Uterus (tissue), 4 donors: ENCODE measurements around the gene PLEKHB2. TPM values are rescaled to one million over a fixed set of nuclear protein-coding genes. Genes with fewer than 3 reads are reported as not detected.
"Not testable (repeated sequence)": the region's sequence is repeated elsewhere in the genome, so short reads cannot be mapped to it uniquely, and the experiment has no call there.

Source experiments
- DNase-seq, 2 donors: peaks; one replicate each; pipeline ENCODE4 v3.0.0-alpha.2; 2019 to 2020
- H3K27ac ChIP-seq, 2 donors: fragments of 200-600 bp; sonication (generic); 1 replicate in 1 of 2; 2 replicates in 1 of 2; pipeline ENCODE4 v1.5.1; 2016 to 2018
- H3K27me3 ChIP-seq, 2 donors: fragments of 200-600 bp; sonication (generic); one replicate each; pipeline ENCODE4 v1.5.1; 2018 to 2019; ENCODE audit warnings: control low read depth in 1 of 2
- H3K36me3 ChIP-seq, 2 donors: fragments of 200-600 bp; sonication (generic); one replicate each; pipeline ENCODE4 v1.5.1; 2019; ENCODE audit warnings: control low read depth in 1 of 2
- H3K4me1 ChIP-seq, 2 donors: fragments of 200-600 bp; sonication (generic); one replicate each; pipeline ENCODE4 v1.5.1; 2018 to 2019; ENCODE audit warnings: control low read depth in 1 of 2
- H3K4me3 ChIP-seq, 2 donors: fragments of 200-600 bp; sonication (generic); 1 replicate in 1 of 2; 2 replicates in 1 of 2; pipeline ENCODE4 v1.5.1; 2018 to 2019; ENCODE audit warnings: mild to moderate bottlenecking in 1 of 2
- H3K9me3 ChIP-seq, 2 donors: fragments of 200-600 bp; sonication (generic); one replicate each; pipeline ENCODE4 v1.5.1; 2019; ENCODE audit warnings: control low read depth in 1 of 2
- POLR2A ChIP-seq, 2 donors: fragments of 450-650 bp; IDR thresholded peaks; one replicate each; pipeline ENCODE4 v1.6.1; 2016; ENCODE audit warnings: antibody characterized with exemption in 2 of 2, mild to moderate bottlenecking in 1 of 2, moderate library complexity in 1 of 2
- intact Hi-C: fragments of 100-400 bp; cut with DNase I; formaldehyde crosslinking; loops from one replicate; pipeline ENCODE4 v1.15.1; 2023; ENCODE audit warnings: low total_unique reads
- total RNA-seq, 4 donors: library from RNA; depleted of rRNA in 3 of 4; stranded (reverse); fragments of >200 nt in 3 of 4; gene quantifications; one replicate each; pipeline versions ENCODE4 v1.1.0 to v1.2.4, GENCODE V29; 2014 to 2023
- TF ChIP-seq, protein P1 (sequence below), 4 experiments: fragments of 200-600 bp in 2 of 4; fragments of 450-650 bp in 2 of 4; sonication (generic) in 2 of 4; IDR thresholded peaks; one replicate each; pipeline ENCODE4 v1.5.1; 2016 to 2019; ENCODE audit warnings: antibody characterized with exemption in 4 of 4, mild to moderate bottlenecking in 2 of 4, moderate library complexity in 1 of 4
- donor health status: DM: yes; HTN: yes; CAD: no.

PLEKHB2 gene
- total RNA-seq, 4 donors from 2014 or later, result 11.8 to 58.9 (median 17.9) TPM

DNA sequence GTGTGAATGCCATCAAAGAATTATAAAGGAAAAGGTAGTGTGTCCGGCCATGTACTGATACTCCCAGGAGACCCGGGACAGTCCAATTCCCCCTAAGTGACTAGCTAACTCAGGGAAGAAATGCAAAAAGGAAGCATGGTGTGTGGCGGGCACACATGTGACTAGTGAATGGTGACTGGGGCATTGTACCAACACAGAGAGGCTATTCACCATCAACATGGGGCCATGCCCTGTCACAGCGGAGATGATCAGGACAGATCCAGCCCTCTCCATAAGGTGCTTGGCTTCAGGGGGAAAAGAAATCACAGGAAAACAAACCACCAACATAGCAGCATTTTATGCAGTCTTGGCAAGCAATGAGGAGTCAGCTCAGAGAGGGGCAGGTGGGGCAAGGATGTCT is 46.2 kb upstream of the PLEKHB2 start:
- Histone ChIP-seq H3K36me3 (no peaks in the 10 kb centered on the region), H3K9me3 (no peaks in the 10 kb centered on the region)

GRCh38 chr2:131063501-131064283 is 41.4 kb upstream of the PLEKHB2 start:
- TF ChIP-seq, protein P1, sequence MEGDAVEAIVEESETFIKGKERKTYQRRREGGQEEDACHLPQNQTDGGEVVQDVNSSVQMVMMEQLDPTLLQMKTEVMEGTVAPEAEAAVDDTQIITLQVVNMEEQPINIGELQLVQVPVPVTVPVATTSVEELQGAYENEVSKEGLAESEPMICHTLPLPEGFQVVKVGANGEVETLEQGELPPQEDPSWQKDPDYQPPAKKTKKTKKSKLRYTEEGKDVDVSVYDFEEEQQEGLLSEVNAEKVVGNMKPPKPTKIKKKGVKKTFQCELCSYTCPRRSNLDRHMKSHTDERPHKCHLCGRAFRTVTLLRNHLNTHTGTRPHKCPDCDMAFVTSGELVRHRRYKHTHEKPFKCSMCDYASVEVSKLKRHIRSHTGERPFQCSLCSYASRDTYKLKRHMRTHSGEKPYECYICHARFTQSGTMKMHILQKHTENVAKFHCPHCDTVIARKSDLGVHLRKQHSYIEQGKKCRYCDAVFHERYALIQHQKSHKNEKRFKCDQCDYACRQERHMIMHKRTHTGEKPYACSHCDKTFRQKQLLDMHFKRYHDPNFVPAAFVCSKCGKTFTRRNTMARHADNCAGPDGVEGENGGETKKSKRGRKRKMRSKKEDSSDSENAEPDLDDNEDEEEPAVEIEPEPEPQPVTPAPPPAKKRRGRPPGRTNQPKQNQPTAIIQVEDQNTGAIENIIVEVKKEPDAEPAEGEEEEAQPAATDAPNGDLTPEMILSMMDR (IDR thresholded peaks at IDR 0.05), result no peak
- TF ChIP-seq POLR2A (IDR thresholded peaks at IDR 0.05), result no peak
- H3K4me3 ChIP-seq, result no peak overlapping the region
- intact Hi-C loops, result no loop called here
- H3K27ac ChIP-seq, result no peak overlapping the region
- H3K4me1 ChIP-seq, result peaks cover 0 to 3% of the 10 kb centered on the region in 2 donors
- H3K27me3 ChIP-seq, result no peaks in the 10 kb centered on the region
- H3K9me3 ChIP-seq, result no peaks in the 10 kb centered on the region
- no peaks in the 10 kb centered on the region for H3K36me3 ChIP-seq
- no peak for DNase-seq

More for the DNA sequence above, 46.2 kb upstream of the PLEKHB2 start:
- Histone ChIP-seq H3K4me3 (no peak overlapping the region), H3K27ac (no peak overlapping the region), H3K27me3 (no peaks in the 10 kb centered on the region), H3K4me1 (peaks cover 0 to 4% of the 10 kb centered on the region in 2 donors)
- no peak for TF ChIP-seq POLR2A (IDR thresholded peaks at IDR 0.05)
- TF ChIP-seq, protein P1 (IDR thresholded peaks at IDR 0.05), result no peak
- intact Hi-C loops, result no loop called here
- no peak for DNase-seq

GRCh38 chr2:131064589-131065512 is 40.3 kb upstream of the PLEKHB2 start:
- H3K27ac ChIP-seq, result no peak overlapping the region
- H3K4me1 ChIP-seq, result peaks cover 0 to 3% of the 10 kb centered on the region in 2 donors
- no peak overlapping the region for H3K4me3 ChIP-seq
- H3K9me3 ChIP-seq, result no peaks in the 10 kb centered on the region
- intact Hi-C loops, result no loop called here
- TF ChIP-seq POLR2A (IDR thresholded peaks at IDR 0.05), result no peak
- no peaks in the 10 kb centered on the region for H3K36me3 ChIP-seq
- no peaks in the 10 kb centered on the region for H3K27me3 ChIP-seq
- no peak for DNase-seq

GRCh38 chr2:131067465-131068125 is 37.5 kb upstream of the PLEKHB2 start:
- H3K4me1 ChIP-seq, result peaks cover 0 to 3% of the 10 kb centered on the region in 2 donors
- H3K9me3 ChIP-seq, result no peaks in the 10 kb centered on the region
- no peak overlapping the region for H3K27ac ChIP-seq
- H3K4me3 ChIP-seq, result no peak overlapping the region
- H3K27me3 ChIP-seq, result no peaks in the 10 kb centered on the region
- intact Hi-C loops, result no loop called here
- DNase-seq, result no peak
- no peaks in the 10 kb centered on the region for H3K36me3 ChIP-seq
- TF ChIP-seq, protein P1 (IDR thresholded peaks at IDR 0.05), result no peak
- no peak for TF ChIP-seq POLR2A (IDR thresholded peaks at IDR 0.05)

DNA sequence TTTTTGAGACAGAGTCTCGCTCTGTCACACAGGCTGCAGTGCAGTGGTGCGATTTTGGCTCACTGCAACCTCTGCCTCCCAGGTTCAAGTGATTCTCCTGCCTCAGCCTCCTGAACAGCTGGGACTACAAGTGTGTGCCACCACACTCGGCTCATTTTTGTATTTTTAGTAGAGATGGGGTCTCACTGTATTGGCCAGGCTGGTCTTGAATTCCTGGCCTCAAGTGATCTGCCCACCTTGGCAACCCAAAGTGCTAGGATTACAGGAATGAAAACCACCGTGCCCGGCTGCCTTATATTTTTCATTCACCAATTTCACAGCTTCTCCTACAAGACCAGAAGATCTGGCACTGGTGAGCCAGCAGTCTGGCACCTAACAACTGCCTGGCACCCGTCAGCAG is 37.0 kb upstream of the PLEKHB2 start:
- not testable (repeated sequence) for H3K36me3 ChIP-seq, H3K9me3 ChIP-seq, DNase-seq

GRCh38 chr2:131075578-131075977 is 29.6 kb upstream of the PLEKHB2 start:
- H3K4me1 ChIP-seq, DNase-seq, H3K27me3 ChIP-seq, H3K9me3 ChIP-seq, intact Hi-C loops, H3K27ac ChIP-seq, H3K36me3 ChIP-seq, H3K4me3 ChIP-seq: not testable (repeated sequence)

More for the DNA sequence above, 37.0 kb upstream of the PLEKHB2 start:
- intact Hi-C loops, H3K4me1 ChIP-seq, H3K27me3 ChIP-seq, H3K4me3 ChIP-seq, H3K27ac ChIP-seq: not testable (repeated sequence)
